BE2C (cell line): Measurements from ENCODE around the gene RAP1GDS1.

Experiments
- DNase-seq: peaks from one replicate; pipeline ENCODE4 v3.0.0-alpha.2; 2020
- H3K27me3 ChIP-seq: fragments of 250-450 bp; sonication (Bioruptor Pico); 2 replicates; pipeline ENCODE4 v1.5.1; 2020; ENCODE audit warnings: mild to moderate bottlenecking
- H3K36me3 ChIP-seq: fragments of 250-450 bp; sonication (Bioruptor Pico); 2 replicates; pipeline ENCODE4 v1.5.1; 2020; ENCODE audit warnings: mild to moderate bottlenecking
- H3K4me1 ChIP-seq: fragments of 250-450 bp; sonication (Bioruptor Pico); 2 replicates; pipeline ENCODE4 v1.5.1; 2020
- H3K4me3 ChIP-seq: 2 replicates; pipeline ENCODE4 v1.5.1; 2011; ENCODE audit warnings: low read depth, low read length
- H3K9me3 ChIP-seq: fragments of 250-450 bp; sonication (Bioruptor Pico); 2 replicates; pipeline ENCODE4 v1.5.1; 2020
- TF ChIP-seq, protein P1 (sequence below): IDR thresholded peaks from 2 replicates; pipeline ENCODE4 v1.5.1; 2012; ENCODE audit warnings: mild to moderate bottlenecking, low read depth, low read length

Gene RAP1GDS1

GRCh38 chr4:98462487-98462886 lies 201.3 kb downstream of the RAP1GDS1 start:
- no peak for DNase-seq
- no peaks in the 10 kb centered on the region for H3K4me1 ChIP-seq
- H3K9me3 ChIP-seq = no peaks in the 10 kb centered on the region
- H3K4me3 ChIP-seq = no peak overlapping the region
- TF ChIP-seq, protein P1, sequence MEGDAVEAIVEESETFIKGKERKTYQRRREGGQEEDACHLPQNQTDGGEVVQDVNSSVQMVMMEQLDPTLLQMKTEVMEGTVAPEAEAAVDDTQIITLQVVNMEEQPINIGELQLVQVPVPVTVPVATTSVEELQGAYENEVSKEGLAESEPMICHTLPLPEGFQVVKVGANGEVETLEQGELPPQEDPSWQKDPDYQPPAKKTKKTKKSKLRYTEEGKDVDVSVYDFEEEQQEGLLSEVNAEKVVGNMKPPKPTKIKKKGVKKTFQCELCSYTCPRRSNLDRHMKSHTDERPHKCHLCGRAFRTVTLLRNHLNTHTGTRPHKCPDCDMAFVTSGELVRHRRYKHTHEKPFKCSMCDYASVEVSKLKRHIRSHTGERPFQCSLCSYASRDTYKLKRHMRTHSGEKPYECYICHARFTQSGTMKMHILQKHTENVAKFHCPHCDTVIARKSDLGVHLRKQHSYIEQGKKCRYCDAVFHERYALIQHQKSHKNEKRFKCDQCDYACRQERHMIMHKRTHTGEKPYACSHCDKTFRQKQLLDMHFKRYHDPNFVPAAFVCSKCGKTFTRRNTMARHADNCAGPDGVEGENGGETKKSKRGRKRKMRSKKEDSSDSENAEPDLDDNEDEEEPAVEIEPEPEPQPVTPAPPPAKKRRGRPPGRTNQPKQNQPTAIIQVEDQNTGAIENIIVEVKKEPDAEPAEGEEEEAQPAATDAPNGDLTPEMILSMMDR = no peak
- H3K27me3 ChIP-seq = no peaks in the 10 kb centered on the region
- H3K36me3 ChIP-seq = no peaks in the 10 kb centered on the region

- no peak for DNase-seq
- Histone ChIP-seq H3K27me3 (no peaks in the 10 kb centered on the region), H3K4me3 (no peak overlapping the region), H3K36me3 (no peaks in the 10 kb centered on the region), H3K9me3 (no peaks in the 10 kb centered on the region), H3K4me1 (no peaks in the 10 kb centered on the region)
- TF ChIP-seq, protein P1 = no peak
Measured at GRCh38 chr4:98466868-98467599, 205.8 kb downstream of the RAP1GDS1 start.

DNA sequence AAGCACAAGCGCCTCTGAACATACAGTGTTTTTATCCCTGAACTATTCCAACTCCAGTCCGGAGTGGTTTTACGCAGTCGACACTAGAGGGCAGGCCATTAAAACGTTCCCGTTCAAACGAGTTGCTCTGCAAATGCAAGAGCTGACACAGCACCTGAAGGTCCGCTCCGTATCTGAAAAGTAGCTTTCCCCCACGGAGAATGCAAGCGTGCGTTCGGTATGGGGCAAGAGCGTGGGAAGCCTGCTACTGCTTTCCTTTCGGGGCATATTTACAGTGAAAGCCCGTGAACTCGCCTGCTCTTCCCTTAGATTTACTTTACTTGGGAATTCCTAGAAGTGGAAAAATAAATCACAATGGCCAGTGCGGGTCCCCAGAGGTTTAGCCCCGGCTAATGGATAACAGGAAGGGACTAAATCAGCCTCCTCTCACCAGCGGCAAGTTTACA lies 206.5 kb downstream of the RAP1GDS1 start:
- Histone ChIP-seq H3K4me1 (no peaks in the 10 kb centered on the region), H3K9me3 (no peaks in the 10 kb centered on the region), H3K4me3 (peak overlapping the region; percentile 49), H3K27me3 (no peaks in the 10 kb centered on the region), H3K36me3 (no peaks in the 10 kb centered on the region)
- DNase-seq = peak; percentile 78
- TF ChIP-seq, protein P1 = peak; percentile 86

- Histone ChIP-seq H3K27me3 (no peaks in the 10 kb centered on the region), H3K9me3 (no peaks in the 10 kb centered on the region), H3K36me3 (no peaks in the 10 kb centered on the region), H3K4me1 (no peaks in the 10 kb centered on the region), H3K4me3 (no peak overlapping the region)
- TF ChIP-seq, protein P1 = no peak
- no peak for DNase-seq
Measured at GRCh38 chr4:98468709-98469108, 207.5 kb downstream of the RAP1GDS1 start.

- no peaks in the 10 kb centered on the region for H3K27me3 ChIP-seq
- no peaks in the 10 kb centered on the region for H3K4me1 ChIP-seq
- no peak overlapping the region for H3K4me3 ChIP-seq
- no peaks in the 10 kb centered on the region for H3K36me3 ChIP-seq
- H3K9me3 ChIP-seq = no peaks in the 10 kb centered on the region
- TF ChIP-seq, protein P1 = no peak
- no peak for DNase-seq
Measured at GRCh38 chr4:98469771-98470170, 208.6 kb downstream of the RAP1GDS1 start.

DNA sequence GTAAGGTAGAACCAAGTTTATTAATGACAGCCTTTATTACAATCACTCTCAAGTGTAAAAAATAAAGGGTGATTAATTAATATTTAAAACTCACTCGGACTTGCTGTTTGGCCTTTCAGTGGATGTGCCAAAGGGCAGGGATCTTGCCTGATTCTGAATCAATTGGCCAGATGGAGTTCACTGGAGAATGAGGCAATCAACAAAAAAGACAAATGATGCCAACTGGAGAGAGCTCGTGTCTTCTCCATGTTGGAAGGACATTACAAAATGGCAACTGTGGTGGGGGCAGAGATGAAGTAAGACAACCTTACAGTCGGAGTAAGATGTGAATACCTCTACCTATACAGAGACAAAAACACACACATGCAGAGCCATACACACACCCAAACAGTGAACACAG lies 209.2 kb downstream of the RAP1GDS1 start:
- Histone ChIP-seq H3K4me1 (no peaks in the 10 kb centered on the region), H3K27me3 (no peaks in the 10 kb centered on the region), H3K36me3 (no peaks in the 10 kb centered on the region), H3K4me3 (no peak overlapping the region), H3K9me3 (no peaks in the 10 kb centered on the region)
- TF ChIP-seq, protein P1 = no peak
- no peak for DNase-seq
